Glomerular visceral epithelial cell (primary cell): Measurements from ENCODE around the gene CHEK1.
"Not testable (repeated sequence)": the region's sequence is repeated elsewhere in the genome, so short reads cannot be mapped to it uniquely, and the experiment has no call there.

Experiments used
- DNase-seq: peaks from one replicate; pipeline ENCODE4 v3.0.0-alpha.2; 2016; ENCODE audit errors: extremely low spot score

CHEK1 gene

DNA sequence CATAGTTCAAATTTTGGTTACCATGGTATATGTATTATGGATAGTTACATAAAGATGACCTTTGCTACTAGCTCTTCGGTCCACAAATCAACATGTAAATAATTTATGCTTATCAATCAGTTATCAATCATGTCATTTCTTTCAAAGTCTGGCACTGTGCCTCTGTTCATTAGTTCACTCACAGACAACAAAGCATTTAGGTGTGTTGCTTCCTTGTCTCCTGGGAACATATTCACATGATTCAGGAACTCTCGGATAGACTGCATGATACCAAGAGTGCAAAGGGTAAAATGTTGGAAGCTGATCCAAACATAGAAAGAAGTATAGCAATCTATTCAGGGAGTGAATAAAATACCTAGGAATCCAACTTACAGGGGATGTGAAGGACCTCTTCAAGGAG is 70.0 kb downstream of the CHEK1 start:
- DNase-seq = no peak

DNA sequence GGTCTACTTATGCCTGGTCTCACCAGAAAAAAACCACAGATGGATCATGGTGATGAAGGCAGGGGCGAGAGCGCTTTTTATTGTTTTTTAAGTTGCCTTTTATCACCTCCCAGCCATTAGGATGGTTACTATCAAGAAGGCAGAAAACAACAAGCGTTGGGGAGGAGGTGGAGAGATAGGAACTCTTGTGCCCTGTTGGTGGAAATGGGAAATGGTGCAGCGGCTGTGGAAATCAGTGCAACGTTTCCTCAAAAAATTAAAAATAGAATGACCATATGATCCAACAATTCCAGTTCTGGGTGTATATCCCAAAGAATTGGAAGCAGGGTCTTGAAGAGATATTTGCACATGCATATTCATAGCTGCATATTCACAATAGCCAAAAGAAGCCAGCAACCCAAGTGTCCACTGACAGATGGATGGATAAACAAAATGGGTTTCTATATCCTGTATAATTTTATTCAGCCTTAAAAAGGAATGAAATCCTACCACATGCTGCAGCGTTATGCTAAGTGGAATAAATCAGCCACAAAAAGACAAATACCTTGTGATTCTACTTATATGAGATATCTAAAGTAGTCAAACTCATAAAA is 76.2 kb downstream of the CHEK1 start:
- no peak for DNase-seq

DNA sequence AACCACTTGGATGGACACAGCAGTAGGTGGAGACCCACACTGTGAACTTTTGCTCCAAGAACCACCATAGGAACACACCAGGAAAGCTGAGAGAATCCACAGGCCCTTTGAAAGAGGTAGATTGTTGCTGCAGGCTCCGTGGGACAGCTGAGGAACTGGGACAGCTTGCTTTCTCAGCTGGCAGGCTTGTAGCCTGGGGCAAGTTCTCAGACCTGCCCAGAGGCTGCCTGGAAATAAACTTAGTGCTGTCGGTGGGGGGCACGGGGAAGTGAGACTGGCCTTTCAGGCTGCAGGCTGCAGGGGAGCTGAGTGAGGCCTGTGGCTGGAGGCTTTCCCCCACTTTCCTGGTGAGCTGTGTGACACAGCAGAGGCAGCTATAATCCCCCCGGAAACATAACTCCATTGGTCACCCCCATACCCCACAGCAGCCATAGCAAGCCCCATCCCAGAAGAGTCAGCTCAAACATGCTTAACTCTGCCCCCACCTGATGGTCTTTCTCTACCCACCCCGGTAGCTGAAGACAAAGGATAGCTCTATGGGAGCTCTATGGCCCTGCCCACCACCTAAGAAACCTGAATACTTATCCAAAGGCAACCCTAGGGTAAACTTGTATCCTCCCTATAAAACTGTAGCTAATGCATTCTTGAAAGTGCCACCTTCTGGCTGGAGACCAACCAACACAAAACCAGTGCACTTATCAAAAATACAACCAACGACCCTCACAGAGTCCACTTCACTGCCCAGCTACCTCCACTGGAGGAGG is 77.1 kb downstream of the CHEK1 start:
- DNase-seq = no peak

DNA sequence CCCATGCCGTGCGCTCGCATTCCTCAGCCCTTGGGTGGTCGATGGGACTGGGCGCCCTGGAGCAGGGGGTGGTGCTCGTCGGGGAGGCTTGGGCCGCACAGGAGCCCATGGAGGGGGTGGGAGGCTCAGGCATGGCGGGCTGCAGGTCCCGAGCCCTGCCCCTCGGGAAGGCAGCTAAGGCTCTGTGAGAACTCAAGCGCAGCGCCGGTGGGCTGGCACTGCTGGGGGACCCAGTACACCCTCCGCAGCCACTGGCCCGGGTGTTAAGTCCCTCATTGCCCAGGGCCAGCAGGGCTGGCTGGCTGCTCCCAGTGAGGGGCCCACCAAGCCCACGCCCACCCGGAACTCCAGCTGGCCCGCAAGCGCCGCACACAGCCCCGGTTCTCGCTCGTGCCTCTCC is 79.7 kb downstream of the CHEK1 start:
- not testable (repeated sequence) for DNase-seq

DNA sequence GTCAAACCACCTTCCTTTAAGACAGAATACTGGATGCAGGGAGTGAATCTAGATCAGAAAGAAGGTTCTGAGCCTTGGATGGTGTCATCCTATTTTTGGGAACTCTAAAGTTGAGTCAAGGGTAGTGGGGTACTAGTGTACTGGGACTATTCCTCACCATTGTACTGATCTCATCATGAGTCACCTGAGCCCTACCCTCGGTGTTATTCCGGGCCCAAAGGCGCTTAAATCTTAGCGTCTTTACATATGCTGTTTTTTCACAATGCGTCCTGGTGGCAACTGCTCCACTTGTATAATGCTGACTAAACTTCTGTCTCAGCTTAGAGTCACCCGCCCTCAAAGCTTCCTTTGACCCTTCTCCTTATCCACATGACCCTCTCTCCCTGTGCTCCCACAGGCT is 95.8 kb downstream of the CHEK1 start:
- DNase-seq = no peak

GRCh38 chr11:125724125-125724524 is 99.2 kb downstream of the CHEK1 start:
- no peak for DNase-seq
